H9 (cell line): ENCODE measurements around the gene C5orf15. TPM values are rescaled to one million over a fixed set of nuclear protein-coding genes. Genes with fewer than 3 reads are reported as not detected.

Experiments
- DNase-seq: peaks from one replicate; pipeline ENCODE4 v3.0.0-alpha.2; 2017
- H2AFZ ChIP-seq: one replicate; pipeline ENCODE4 v1.6.1; 2013; ENCODE audit warnings: mild to moderate bottlenecking, low read length, control low read depth, moderate library complexity
- H2AK5ac ChIP-seq: 2 replicates; pipeline ENCODE4 v1.6.1; 2013; ENCODE audit warnings: low read length, control low read depth, mixed read lengths; ENCODE audit not compliant: insufficient read length
- H2BK120ac ChIP-seq: one replicate; pipeline ENCODE4 v1.6.1; 2013; ENCODE audit warnings: low read depth, mild to moderate bottlenecking, low read length, control low read depth, inconsistent platforms; ENCODE audit not compliant: poor library complexity, severe bottlenecking
- H2BK12ac ChIP-seq: 2 replicates; pipeline ENCODE4 v1.6.1; 2013; ENCODE audit warnings: low read length, control low read depth, mixed read lengths, low read depth; ENCODE audit not compliant: insufficient read length
- H2BK15ac ChIP-seq: 2 replicates; pipeline ENCODE4 v1.6.1; 2013; ENCODE audit warnings: low read depth, low read length, control low read depth
- H2BK20ac ChIP-seq: one replicate; pipeline ENCODE4 v1.6.1; 2013; ENCODE audit warnings: low read depth, mild to moderate bottlenecking, low read length, control low read depth, inconsistent platforms; ENCODE audit not compliant: poor library complexity, severe bottlenecking
- H2BK5ac ChIP-seq: 2 replicates; pipeline ENCODE4 v1.6.1; 2013; ENCODE audit warnings: low read length, control low read depth, mixed read lengths; ENCODE audit not compliant: insufficient read length
- H3K14ac ChIP-seq: 2 replicates; pipeline ENCODE4 v1.6.1; 2013; ENCODE audit warnings: low read length, control low read depth; ENCODE audit not compliant: insufficient read depth
- H3K18ac ChIP-seq: 2 replicates; pipeline ENCODE4 v1.6.1; 2013; ENCODE audit warnings: low read depth, mild to moderate bottlenecking, mixed read lengths, low read length, control low read depth; ENCODE audit not compliant: insufficient read length
- H3K23ac ChIP-seq: 2 replicates; pipeline ENCODE4 v1.6.1; 2013; ENCODE audit warnings: low read length, control low read depth, mixed read lengths, low read depth; ENCODE audit not compliant: insufficient read length
- H3K23me2 ChIP-seq: 2 replicates; pipeline ENCODE4 v1.6.1; 2013; ENCODE audit warnings: low read depth, mild to moderate bottlenecking, mixed read lengths, low read length, control low read depth; ENCODE audit not compliant: insufficient read length, poor library complexity, severe bottlenecking
- H3K27ac ChIP-seq: 2 replicates; pipeline ENCODE4 v1.5.1; 2013; ENCODE audit warnings: low read length, control low read depth, mixed read lengths, low read depth; ENCODE audit not compliant: insufficient read length
- H3K27me3 ChIP-seq: 2 replicates; pipeline ENCODE4 v1.6.1; 2013; ENCODE audit warnings: low read length, control low read depth, inconsistent platforms; ENCODE audit not compliant: insufficient read depth
- H3K4ac ChIP-seq: 2 replicates; pipeline ENCODE4 v1.6.1; 2013; ENCODE audit warnings: low read depth, mild to moderate bottlenecking, control low read depth, inconsistent platforms, low read length, moderate library complexity
- H3K4me1 ChIP-seq: 2 replicates; pipeline ENCODE4 v1.6.1; 2013; ENCODE audit warnings: low read length, control low read depth, inconsistent platforms; ENCODE audit not compliant: insufficient read depth
- H3K4me2 ChIP-seq: 2 replicates; pipeline ENCODE4 v1.6.1; 2013; ENCODE audit warnings: low read length, control low read depth, mixed read lengths; ENCODE audit not compliant: insufficient read length, insufficient read depth
- H3K56ac ChIP-seq: 2 replicates; pipeline ENCODE4 v1.6.1; 2013; ENCODE audit warnings: low read depth, mild to moderate bottlenecking, mixed read lengths, low read length, control low read depth; ENCODE audit not compliant: insufficient read length
- H3K79me1 ChIP-seq: 2 replicates; pipeline ENCODE4 v1.6.1; 2013; ENCODE audit warnings: low read depth, mild to moderate bottlenecking, moderate library complexity, low read length, control low read depth, inconsistent platforms; ENCODE audit not compliant: insufficient read depth, poor library complexity, severe bottlenecking
- H3K79me2 ChIP-seq: 2 replicates; pipeline ENCODE4 v1.6.1; 2013; ENCODE audit warnings: low read length, control low read depth, inconsistent platforms; ENCODE audit not compliant: insufficient read depth
- H3K9ac ChIP-seq: 2 replicates; pipeline ENCODE4 v1.6.1; 2013; ENCODE audit warnings: low read length, control low read depth, mixed read lengths; ENCODE audit not compliant: insufficient read length; ENCODE audit errors: extremely low read depth
- H3K9me3 ChIP-seq: one replicate; pipeline ENCODE4 v1.6.1; 2013; ENCODE audit warnings: low read depth, low read length, inconsistent platforms; ENCODE audit not compliant: control insufficient read depth
- H3T11ph ChIP-seq: one replicate; pipeline ENCODE4 v1.6.1; 2013; ENCODE audit warnings: mild to moderate bottlenecking, low read length, control low read depth, inconsistent platforms
- H4K20me1 ChIP-seq: one replicate; pipeline ENCODE4 v1.6.1; 2013; ENCODE audit not compliant: control insufficient read depth, insufficient read length, insufficient read depth
- H4K5ac ChIP-seq: 2 replicates; pipeline ENCODE4 v1.6.1; 2013; ENCODE audit warnings: low read depth, mild to moderate bottlenecking, mixed read lengths, low read length, control low read depth; ENCODE audit not compliant: insufficient read length
- H4K8ac ChIP-seq: replicated peaks from 2 replicates; pipeline ENCODE4 v1.6.1; 2013; ENCODE audit warnings: low read length, control low read depth, mixed read lengths, low read depth; ENCODE audit not compliant: insufficient read length
- H4K91ac ChIP-seq: 2 replicates; pipeline ENCODE4 v1.6.1; 2013; ENCODE audit warnings: low read depth, mild to moderate bottlenecking, moderate library complexity, mixed read lengths, low read length, control low read depth; ENCODE audit not compliant: insufficient read length
- H3K27ac Mint-ChIP-seq, 3 experiments: 2 replicates in 2 of 3; 3 replicates in 1 of 3; pipeline ENCODE4 v1.8.0; 2020 to 2021; ENCODE audit warnings: mixed read lengths in 3 of 3, mild to moderate bottlenecking in 1 of 3, moderate library complexity in 1 of 3
- H3K27me3 Mint-ChIP-seq: 2 replicates; pipeline ENCODE4 v1.8.0; 2021; ENCODE audit warnings: low read depth, mild to moderate bottlenecking, moderate library complexity, mixed read lengths
- H3K36me3 Mint-ChIP-seq, 3 experiments: 2 replicates in 2 of 3; 3 replicates in 1 of 3; pipeline ENCODE4 v1.8.0; 2020 to 2021; ENCODE audit warnings: low read depth in 3 of 3, mixed read lengths in 3 of 3; ENCODE audit not compliant: insufficient read depth in 1 of 3
- H3K4me1 Mint-ChIP-seq, 2 experiments: 2 replicates each; pipeline ENCODE4 v1.8.0; 2020; ENCODE audit warnings: mixed read lengths in 2 of 2
- H3K4me3 Mint-ChIP-seq, 2 experiments: 2 replicates in 1 of 2; 3 replicates in 1 of 2; pipeline ENCODE4 v1.8.0; 2020 to 2021; ENCODE audit warnings: mild to moderate bottlenecking in 2 of 2, mixed read lengths in 2 of 2, moderate library complexity in 1 of 2
- H3K9me3 Mint-ChIP-seq, 2 experiments: 2 replicates in 1 of 2; 3 replicates in 1 of 2; pipeline ENCODE4 v1.8.0; 2020; ENCODE audit warnings: mild to moderate bottlenecking in 2 of 2, mixed read lengths in 2 of 2, moderate library complexity in 1 of 2
- CTCF ChIP-seq: fragments of 200-600 bp; sonication (generic); conservative IDR thresholded peaks from 3 replicates; pipeline ENCODE4 v1.8.0; 2021; ENCODE audit warnings: antibody characterized with exemption, mild to moderate bottlenecking
- WGBS: extraction: QIAGEN DNeasy Blood & Tissue Kit; methylation state at CpG from one replicate; pipeline ENCODE4 v1.1.7; 2013; ENCODE audit warnings: missing lambda C conversion rate, low lambda C conversion rate, mixed read lengths; ENCODE audit not compliant: insufficient read length; ENCODE audit errors: extremely low coverage; 5-methylcytosine and 5-hydroxymethylcytosine counted together
- total RNA-seq: library from RNA; stranded (reverse); gene quantifications from 2 replicates; pipeline ENCODE4 v1.2.1, GENCODE V29; 2021

Gene C5orf15
- total RNA-seq, 1 experiment from 2014 or later: 33.4 TPM

- no peak overlapping the region for H2AFZ ChIP-seq
- no peaks in the 10 kb centered on the region for H3K4me1 ChIP-seq
- H4K20me1 ChIP-seq: no peaks in the 10 kb centered on the region
Observed at GRCh38 chr5:133926489-133927299, 41.7 kb downstream of the C5orf15 start.

More at GRCh38 chr5:133926489-133927299, 41.7 kb downstream of the C5orf15 start:
- H4K5ac ChIP-seq: no peak overlapping the region
- H2BK15ac ChIP-seq: no peak overlapping the region
- no peaks in the 10 kb centered on the region for H3K79me2 ChIP-seq
- no peak overlapping the region for H2BK12ac ChIP-seq
- no peak for TF ChIP-seq CTCF
- H3T11ph ChIP-seq: no peak overlapping the region
- H2BK5ac ChIP-seq: no peak overlapping the region
- no peak overlapping the region for H3K14ac ChIP-seq
- H2AK5ac ChIP-seq: no peak overlapping the region
- H3K9ac ChIP-seq: no peak overlapping the region
- WGBS: no CpG with 5 or more reads among the region's 17 CpGs
- H3K79me1 ChIP-seq: no peaks in the 10 kb centered on the region
- no peaks in the 10 kb centered on the region for H3K36me3 Mint-ChIP-seq
- peaks cover 0 to 21% of the 10 kb centered on the region in 2 experiments; a peak in 3 of 4 replicates for H3K4me1 Mint-ChIP-seq
- H2BK120ac ChIP-seq: no peak overlapping the region
- no peak overlapping the region for H3K4me3 Mint-ChIP-seq
- no peak overlapping the region for H3K56ac ChIP-seq
- H3K27me3 ChIP-seq: no peaks in the 10 kb centered on the region
- no peak overlapping the region; a peak in 1 of 7 replicates for H3K27ac Mint-ChIP-seq
- H2BK20ac ChIP-seq: no peak overlapping the region
- no peaks in the 10 kb centered on the region for H3K9me3 Mint-ChIP-seq
- no peaks in the 10 kb centered on the region for H3K9me3 ChIP-seq
- no peak overlapping the region for H4K8ac ChIP-seq
- no peak overlapping the region for H3K27ac ChIP-seq
- no peak overlapping the region for H3K4me2 ChIP-seq
- no peak overlapping the region for H3K4ac ChIP-seq
- peaks cover 2% of the 10 kb centered on the region for H3K27me3 Mint-ChIP-seq
- no peak overlapping the region for H3K18ac ChIP-seq
- no peak overlapping the region for H4K91ac ChIP-seq
- H3K23me2 ChIP-seq: no peaks in the 10 kb centered on the region
- no peak for DNase-seq
- H3K23ac ChIP-seq: no peak overlapping the region
